CD4-positive, alpha-beta memory T cell (primary cell): ENCODE measurements around the gene COPS4. TPM values are rescaled to one million over a fixed set of nuclear protein-coding genes. Genes with fewer than 3 reads are reported as not detected.
"Not testable (repeated sequence)": the region's sequence is repeated elsewhere in the genome, so short reads cannot be mapped to it uniquely, and the experiment has no call there.

ENCODE experiments used
- CTCF ChIA-PET: fragments of 350-600 bp; sonication (Branson Sonifier 250); formaldehyde crosslinking; loops from one replicate; lab custom pipeline; 2021; ENCODE audit warnings: inconsistent platforms; ENCODE audit not compliant: partially characterized antibody; lab: Charles Lee
- POLR2A ChIA-PET: fragments of 350-600 bp; sonication (Branson Sonifier 250); formaldehyde crosslinking; loops from one replicate; lab custom pipeline; 2021; ENCODE audit not compliant: partially characterized antibody; lab: Charles Lee
- DNase-seq, 5 donors: peaks; one replicate each; pipeline versions ENCODE4 v3.0.0 to v3.0.0-alpha.2; 2020 to 2022; ENCODE audit warnings: mixed read lengths in 1 of 5
- H3K27ac ChIP-seq: one replicate; pipeline ENCODE4 v1.7.0; 2013; ENCODE audit warnings: low read depth, low read length
- H3K27me3 ChIP-seq: 2 replicates; pipeline ENCODE4 v1.7.0; 2013; ENCODE audit warnings: mild to moderate bottlenecking, low read length, moderate library complexity; ENCODE audit not compliant: insufficient read depth
- H3K36me3 ChIP-seq: 2 replicates; pipeline ENCODE4 v1.7.0; 2013; ENCODE audit warnings: mild to moderate bottlenecking, low read length, moderate library complexity; ENCODE audit not compliant: insufficient read depth
- H3K4me1 ChIP-seq: 2 replicates; pipeline ENCODE4 v1.7.0; 2013; ENCODE audit warnings: mild to moderate bottlenecking, low read length, moderate library complexity; ENCODE audit not compliant: insufficient read depth
- H3K4me3 ChIP-seq, 2 donors: one replicate each; pipeline ENCODE4 v1.7.0; 2013; ENCODE audit warnings: low read length in 2 of 2, mild to moderate bottlenecking in 1 of 2
- H3K9me3 ChIP-seq, 2 donors: one replicate each; pipeline ENCODE4 v1.7.0; 2013; ENCODE audit warnings: low read length in 2 of 2, control low read depth in 1 of 2; ENCODE audit not compliant: control insufficient read depth in 1 of 2
- H3K27ac Mint-ChIP-seq, 7 donors: one replicate each; pipeline ENCODE4 v1.8.0; 2020 to 2021; ENCODE audit warnings: mixed read lengths in 7 of 7, mild to moderate bottlenecking in 6 of 7, inconsistent platforms in 3 of 7, moderate library complexity in 3 of 7
- H3K27me3 Mint-ChIP-seq, 2 donors: one replicate each; pipeline ENCODE4 v1.8.0; 2020 to 2021; ENCODE audit warnings: mixed read lengths in 2 of 2
- H3K36me3 Mint-ChIP-seq, 2 donors: one replicate each; pipeline ENCODE4 v1.8.0; 2020 to 2021; ENCODE audit warnings: mixed read lengths in 2 of 2, inconsistent platforms in 1 of 2, mild to moderate bottlenecking in 1 of 2
- H3K4me1 Mint-ChIP-seq, 4 donors: one replicate each; pipeline ENCODE4 v1.8.0; 2020 to 2021; ENCODE audit warnings: mixed read lengths in 4 of 4, mild to moderate bottlenecking in 1 of 4
- H3K4me3 Mint-ChIP-seq, 8 donors: one replicate each; pipeline ENCODE4 v1.8.0; 2020 to 2021; ENCODE audit warnings: mixed read lengths in 8 of 8, mild to moderate bottlenecking in 7 of 8, moderate library complexity in 6 of 8, inconsistent platforms in 3 of 8
- H3K9me3 Mint-ChIP-seq, 8 donors: one replicate each; pipeline ENCODE4 v1.8.0; 2020 to 2021; ENCODE audit warnings: mixed read lengths in 8 of 8, mild to moderate bottlenecking in 5 of 8, inconsistent platforms in 3 of 8, moderate library complexity in 1 of 8
- intact Hi-C: fragments of 100-400 bp; cut with micrococcal nuclease; formaldehyde crosslinking; loops from one replicate; pipeline ENCODE4 v1.15.1; 2023
- polyA plus RNA-seq, 2 donors: library from polyadenylated mRNA; unstranded; fragments of 300-500 nt; fragmentation: Illumina TruSeq; gene quantifications; one replicate each; pipeline ENCODE4 v1.2.3, GENCODE V29; 2021
- total RNA-seq, 2 experiments: library from RNA; stranded (reverse); gene quantifications; one replicate each; pipeline ENCODE4 v1.2.3, GENCODE V29; 2021

The COPS4 gene
- total and polyA plus RNA-seq, 4 experiments from 2014 or later = 24.6 to 91.2 (median 47.9) TPM

DNA sequence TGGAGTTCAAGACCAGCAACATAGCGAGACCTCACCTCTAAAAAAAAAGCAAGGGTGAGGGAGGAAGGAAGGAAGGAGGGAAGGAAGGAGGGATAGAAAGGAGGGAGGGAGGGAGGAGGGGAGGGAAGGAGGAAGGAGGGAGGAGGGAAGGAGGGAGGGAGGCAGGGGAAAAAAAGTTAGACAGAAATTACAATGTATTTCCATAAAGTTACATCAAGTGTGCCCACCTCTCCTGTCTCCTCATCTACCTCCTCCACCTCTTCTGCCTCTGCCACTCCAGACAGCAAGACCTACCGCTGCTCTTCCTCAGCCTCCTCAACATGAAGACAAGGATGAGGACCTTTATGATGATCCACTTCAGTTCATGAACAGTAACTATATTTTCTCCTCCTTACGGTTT is 32.7 kb upstream of the COPS4 start:
- H3K36me3 ChIP-seq = no peaks in the 10 kb centered on the region
- ChIA-PET POLR2A (no interaction called here), CTCF (interaction anchor here (0.6 kb wide), 1 partner anchor 406 kb away, joined by 3 read pairs; no protein-coding TSS in a partner anchor)
- H3K27ac Mint-ChIP-seq = peak overlapping the region in 1 of 7 donors; percentile 57
- no peaks in the 10 kb centered on the region for H3K9me3 ChIP-seq
- H3K4me1 ChIP-seq = peaks cover 12% of the 10 kb centered on the region
- intact Hi-C loops = no loop called here
- peaks cover 20 to 42% (median 30%) of the 10 kb centered on the region in 4 donors for H3K4me1 Mint-ChIP-seq
- no peak overlapping the region for H3K4me3 ChIP-seq
- H3K4me3 Mint-ChIP-seq = peak overlapping the region in 1 of 8 donors; percentile 41
- H3K27me3 Mint-ChIP-seq = no peaks in the 10 kb centered on the region
- no peak for DNase-seq
- no peak overlapping the region for H3K27ac ChIP-seq
- H3K9me3 Mint-ChIP-seq = no peaks in the 10 kb centered on the region
- peaks cover 11 to 15% of the 10 kb centered on the region in 2 donors for H3K36me3 Mint-ChIP-seq
- no peaks in the 10 kb centered on the region for H3K27me3 ChIP-seq

DNA sequence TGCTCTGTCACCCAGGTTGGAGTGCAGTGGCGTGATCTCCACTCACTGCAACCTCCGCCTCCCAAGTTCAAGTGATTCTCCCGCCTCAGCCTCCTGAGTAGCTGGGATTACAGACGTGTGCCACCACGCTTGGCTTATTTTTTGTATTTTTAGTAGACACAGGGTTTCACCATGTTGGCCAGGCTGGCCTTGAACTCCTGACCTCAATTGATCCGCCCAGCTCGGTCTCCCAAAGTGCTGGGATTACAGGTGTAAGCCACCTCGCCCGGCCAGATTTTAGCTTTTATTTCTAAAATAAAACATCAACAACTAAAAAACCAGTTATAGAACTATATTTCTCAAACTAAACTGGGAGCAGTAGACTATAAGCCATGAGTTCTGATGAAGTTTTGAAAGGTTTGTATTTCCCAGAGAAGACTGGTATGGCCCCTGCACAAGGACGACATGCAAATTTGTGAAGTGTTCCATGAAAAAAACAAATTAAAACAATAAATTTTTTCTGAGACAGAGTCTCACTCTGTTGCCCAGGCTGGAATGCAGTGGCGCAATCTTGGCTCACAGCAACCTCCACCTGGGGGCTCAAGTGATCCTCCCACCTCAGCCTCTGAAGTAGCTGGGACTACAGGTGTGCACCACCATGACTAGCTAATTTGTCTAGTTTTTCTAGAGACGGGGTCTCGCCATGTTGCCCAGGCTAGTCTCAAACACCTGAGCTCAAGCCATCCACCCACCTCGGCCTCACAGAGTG is 31.8 kb upstream of the COPS4 start:
- ChIA-PET CTCF (interaction anchor here (1.0 kb wide), 1 partner anchor 34 kb away, joined by 3 read pairs; no protein-coding TSS in a partner anchor), POLR2A (interaction anchor here (1.2 kb wide), 1 partner anchor 10 kb away, joined by 3 read pairs; no protein-coding TSS in a partner anchor)
- H3K27ac ChIP-seq, H3K9me3 Mint-ChIP-seq, H3K27me3 Mint-ChIP-seq, intact Hi-C loops, H3K4me3 Mint-ChIP-seq, DNase-seq, H3K4me3 ChIP-seq, H3K27ac Mint-ChIP-seq, H3K36me3 ChIP-seq, H3K27me3 ChIP-seq, H3K9me3 ChIP-seq: not testable (repeated sequence)
- peaks cover 8 to 15% of the 10 kb centered on the region in 2 donors for H3K36me3 Mint-ChIP-seq
- peaks cover 21% of the 10 kb centered on the region for H3K4me1 ChIP-seq
- H3K4me1 Mint-ChIP-seq = peaks cover 26 to 50% (median 37%) of the 10 kb centered on the region in 4 donors

DNA sequence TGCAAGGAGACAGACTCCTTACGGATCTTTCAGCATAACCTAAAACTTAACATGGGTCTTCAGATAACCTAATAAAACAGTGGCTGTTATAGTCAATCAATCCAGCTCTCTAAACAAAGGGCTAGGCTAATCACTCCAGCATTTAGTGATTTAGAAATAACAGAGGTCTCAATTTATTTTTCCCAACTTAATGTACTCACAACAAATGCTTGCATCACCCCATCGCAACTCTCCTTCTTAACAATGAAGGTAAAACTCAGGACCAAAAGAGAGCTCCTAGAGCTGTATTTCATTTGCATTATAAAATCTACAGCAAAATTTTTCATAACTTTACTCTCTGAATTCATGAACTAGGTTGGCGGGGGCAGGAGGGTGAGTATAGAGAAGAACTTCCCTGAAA is 25.5 kb upstream of the COPS4 start:
- ChIA-PET CTCF (interaction anchor here (1.1 to 1.5 kb wide), 2 partner anchors 20 to 27 kb away, joined by 3 read pairs; no protein-coding TSS in a partner anchor), POLR2A (interaction anchor here (1.8 to 5.5 kb wide), 3 partner anchors 16 to 110 kb away, joined by 3 to 120 read pairs (median 42); partner anchors contain the start of genes COPS4 and THAP9)
- peaks cover 0 to 21% of the 10 kb centered on the region in 2 donors for H3K36me3 Mint-ChIP-seq
- H3K27me3 ChIP-seq = no peaks in the 10 kb centered on the region
- H3K4me3 Mint-ChIP-seq = peak overlapping the region; percentile 96 to 98 (median 96)
- no peaks in the 10 kb centered on the region for H3K27me3 Mint-ChIP-seq
- no peak for DNase-seq
- H3K4me1 Mint-ChIP-seq = peaks cover 44 to 73% (median 52%) of the 10 kb centered on the region in 4 donors
- H3K4me3 ChIP-seq = peak overlapping the region; percentile 74 to 80
- H3K36me3 ChIP-seq = no peaks in the 10 kb centered on the region
- H3K4me1 ChIP-seq = peaks cover 61% of the 10 kb centered on the region
- H3K9me3 Mint-ChIP-seq = peaks cover 0 to 5% (median 0%) of the 10 kb centered on the region in 8 donors
- peak overlapping the region; percentile 87 to 99 (median 98) for H3K27ac Mint-ChIP-seq
- H3K27ac ChIP-seq = peak overlapping the region; percentile 89
- intact Hi-C loops = no loop called here
- no peaks in the 10 kb centered on the region for H3K9me3 ChIP-seq

DNA sequence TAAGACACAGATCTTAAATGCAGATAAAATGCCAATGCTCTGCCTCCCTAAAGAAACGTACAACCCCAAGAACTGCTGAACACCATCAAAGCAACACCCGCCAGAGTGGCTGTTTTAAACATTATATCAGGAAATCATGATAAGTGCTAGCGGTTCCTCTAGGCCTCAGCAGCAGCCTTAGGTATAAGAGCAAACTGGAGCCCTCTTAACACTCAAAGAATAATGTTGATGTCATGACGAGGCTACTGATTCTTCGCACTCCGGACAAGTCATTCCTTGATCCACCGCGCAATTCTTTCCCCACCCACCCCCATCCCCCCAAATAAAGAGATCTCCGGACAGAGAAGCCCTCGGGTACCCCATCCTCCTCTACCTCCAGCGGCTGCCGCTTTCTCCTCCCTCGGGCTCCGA is 24.9 kb upstream of the COPS4 start:
- ChIA-PET POLR2A (interaction anchor here (1.0 to 5.5 kb wide), 10 partner anchors 17 to 581 kb away, joined by 3 to 120 read pairs (median 6); partner anchors contain the start of genes COPS4, HELQ, HNRNPDL and THAP9), CTCF (interaction anchor here (0.7 to 3.6 kb wide), 4 partner anchors 21 to 110 kb away, joined by 3 to 24 read pairs (median 8); partner anchors contain the start of genes COPS4 and THAP9)
- Histone ChIP-seq H3K27ac (peak overlapping the region; percentile 89), H3K27me3 (no peaks in the 10 kb centered on the region), H3K4me1 (peaks cover 61% of the 10 kb centered on the region), H3K9me3 (no peaks in the 10 kb centered on the region), H3K36me3 (no peaks in the 10 kb centered on the region), H3K4me3 (peak overlapping the region; percentile 74 to 80)
- intact Hi-C loops = loop anchor here (1.0 to 2.0 kb wide), 3 partner anchors 119 to 725 kb away; partner anchors contain the start of genes HELQ and SEC31A
- Mint-ChIP-seq H3K9me3 (peaks cover 0 to 7% (median 0%) of the 10 kb centered on the region in 8 donors), H3K27me3 (no peaks in the 10 kb centered on the region), H3K36me3 (peaks cover 0 to 21% of the 10 kb centered on the region in 2 donors), H3K27ac (peak overlapping the region; percentile 87 to 99 (median 98)), H3K4me1 (peaks cover 44 to 72% (median 52%) of the 10 kb centered on the region in 4 donors), H3K4me3 (peak overlapping the region; percentile 96 to 98 (median 96))
- DNase-seq = peak in 2 of 5 donors; percentile 32 to 34

DNA sequence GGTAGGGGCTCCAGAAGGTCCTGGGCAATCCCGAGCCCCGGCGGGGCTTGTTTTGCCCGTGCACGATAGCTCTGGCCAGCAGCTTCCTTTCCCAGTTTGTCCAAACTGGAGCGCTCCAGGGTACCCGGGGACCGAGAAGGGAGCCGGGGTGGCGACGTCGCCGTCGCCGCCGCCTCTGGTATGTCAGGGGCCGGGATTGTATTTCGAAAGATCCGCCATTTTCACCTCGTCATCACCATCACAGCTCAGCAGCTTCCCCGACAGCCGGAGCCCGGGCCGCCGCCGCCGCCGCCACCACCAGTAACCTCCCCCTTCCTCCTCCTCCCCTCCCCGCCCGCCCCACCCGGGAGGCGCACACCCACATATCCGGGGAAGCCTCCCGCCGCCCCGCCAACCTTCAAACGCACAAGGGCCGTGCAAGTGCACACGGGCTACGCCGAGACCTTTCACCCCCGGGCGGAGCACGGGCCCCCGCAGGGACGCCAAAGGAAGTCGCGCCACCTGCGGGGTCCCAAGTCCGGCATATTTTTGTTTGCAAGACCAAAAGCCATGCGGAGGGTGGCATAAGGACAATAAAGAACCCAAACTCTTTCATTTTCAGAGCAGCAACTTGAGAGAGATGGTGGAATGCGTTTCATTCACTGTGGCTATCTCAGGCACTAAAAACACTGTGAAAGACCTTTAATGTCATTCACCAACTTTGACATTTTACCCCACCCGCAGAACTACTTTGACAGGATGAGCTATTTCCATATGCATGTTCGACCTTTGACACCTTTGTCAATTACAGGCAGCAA is 24.3 kb upstream of the COPS4 start, which contains the start of gene LIN54:
LIN54 (minus strand) TSS at position 302 of the 797 bp plus-strand sequence. CDS start 25,979 bp downstream, outside the sequence.
- POLR2A ChIA-PET = interaction anchor here (0.6 to 5.5 kb wide), 15 partner anchors 16 to 795 kb away, joined by 3 to 120 read pairs (median 5); partner anchors contain the start of genes COPS4, COQ2, HELQ and HNRNPD
- peaks cover 61% of the 10 kb centered on the region for H3K4me1 ChIP-seq
- CTCF ChIA-PET = interaction anchor here (0.7 to 3.6 kb wide), 11 partner anchors 11 to 581 kb away, joined by 3 to 24 read pairs (median 4); partner anchors contain the start of genes COPS4, COQ2 and THAP9

GRCh38 chr4:83011689-83012199 is 23.2 kb upstream of the COPS4 start:
- DNase-seq = no peak
- CTCF ChIA-PET = interaction anchor here (0.8 to 3.6 kb wide), 11 partner anchors 13 to 582 kb away, joined by 3 to 24 read pairs (median 4); partner anchors contain the start of genes COPS4, COQ2 and THAP9
- H3K9me3 ChIP-seq = no peaks in the 10 kb centered on the region
- H3K9me3 Mint-ChIP-seq = peaks cover 0 to 7% (median 0%) of the 10 kb centered on the region in 8 donors
- H3K4me1 ChIP-seq = peaks cover 52% of the 10 kb centered on the region
- H3K27me3 ChIP-seq = no peaks in the 10 kb centered on the region
- peak overlapping the region; percentile 70 to 99 (median 94) for H3K27ac Mint-ChIP-seq
- intact Hi-C loops = loop anchor here (1.0 to 2.0 kb wide), 3 partner anchors 99 to 727 kb away; partner anchors contain the start of genes ENOPH1 and HNRNPDL
- H3K27ac ChIP-seq = peak overlapping the region; percentile 89
- H3K36me3 ChIP-seq = no peaks in the 10 kb centered on the region
- H3K27me3 Mint-ChIP-seq = no peaks in the 10 kb centered on the region
- POLR2A ChIA-PET = interaction anchor here (0.6 to 5.5 kb wide), 13 partner anchors 22 to 796 kb away, joined by 3 to 120 read pairs (median 6); partner anchors contain the start of genes COPS4, COQ2, HELQ and HNRNPD
- peak overlapping the region; percentile 57 to 98 for H3K4me3 ChIP-seq
- H3K4me3 Mint-ChIP-seq = peak overlapping the region; percentile 96 to 98 (median 96)
- H3K4me1 Mint-ChIP-seq = peaks cover 38 to 61% (median 45%) of the 10 kb centered on the region in 4 donors
- H3K36me3 Mint-ChIP-seq = peaks cover 0 to 19% of the 10 kb centered on the region in 2 donors

More for the DNA sequence above, 24.3 kb upstream of the COPS4 start, which contains the start of gene LIN54:
- H3K27me3 ChIP-seq = no peaks in the 10 kb centered on the region
- Mint-ChIP-seq H3K4me3 (peak within 1 kb of the TSS; percentile 96 to 98 (median 96)), H3K9me3 (peaks cover 0 to 7% (median 0%) of the 10 kb centered on the region in 8 donors), H3K36me3 (peaks cover 0 to 21% of the 10 kb centered on the region in 2 donors), H3K27ac (peak within 1 kb of the TSS; percentile 87 to 99 (median 98)), H3K27me3 (no peaks in the 10 kb centered on the region), H3K4me1 (peaks cover 42 to 69% (median 50%) of the 10 kb centered on the region in 4 donors)
- no peaks in the 10 kb centered on the region for H3K36me3 ChIP-seq
- intact Hi-C loops = loop anchor here (1.0 to 2.0 kb wide), 3 partner anchors 119 to 726 kb away; partner anchors contain the start of genes HELQ and SEC31A
- H3K9me3 ChIP-seq = no peaks in the 10 kb centered on the region
- H3K4me3 ChIP-seq = peak within 1 kb of the TSS; percentile 74 to 80
- H3K27ac ChIP-seq = peak within 1 kb of the TSS; percentile 89
- DNase-seq = peak; percentile 84 to 93 (median 89)
